ENCODE measurements around the gene SPATS2.
A peak's percentile ranks its signal among the peaks of the same experiment; 100 is the strongest.

Gene SPATS2

DNA sequence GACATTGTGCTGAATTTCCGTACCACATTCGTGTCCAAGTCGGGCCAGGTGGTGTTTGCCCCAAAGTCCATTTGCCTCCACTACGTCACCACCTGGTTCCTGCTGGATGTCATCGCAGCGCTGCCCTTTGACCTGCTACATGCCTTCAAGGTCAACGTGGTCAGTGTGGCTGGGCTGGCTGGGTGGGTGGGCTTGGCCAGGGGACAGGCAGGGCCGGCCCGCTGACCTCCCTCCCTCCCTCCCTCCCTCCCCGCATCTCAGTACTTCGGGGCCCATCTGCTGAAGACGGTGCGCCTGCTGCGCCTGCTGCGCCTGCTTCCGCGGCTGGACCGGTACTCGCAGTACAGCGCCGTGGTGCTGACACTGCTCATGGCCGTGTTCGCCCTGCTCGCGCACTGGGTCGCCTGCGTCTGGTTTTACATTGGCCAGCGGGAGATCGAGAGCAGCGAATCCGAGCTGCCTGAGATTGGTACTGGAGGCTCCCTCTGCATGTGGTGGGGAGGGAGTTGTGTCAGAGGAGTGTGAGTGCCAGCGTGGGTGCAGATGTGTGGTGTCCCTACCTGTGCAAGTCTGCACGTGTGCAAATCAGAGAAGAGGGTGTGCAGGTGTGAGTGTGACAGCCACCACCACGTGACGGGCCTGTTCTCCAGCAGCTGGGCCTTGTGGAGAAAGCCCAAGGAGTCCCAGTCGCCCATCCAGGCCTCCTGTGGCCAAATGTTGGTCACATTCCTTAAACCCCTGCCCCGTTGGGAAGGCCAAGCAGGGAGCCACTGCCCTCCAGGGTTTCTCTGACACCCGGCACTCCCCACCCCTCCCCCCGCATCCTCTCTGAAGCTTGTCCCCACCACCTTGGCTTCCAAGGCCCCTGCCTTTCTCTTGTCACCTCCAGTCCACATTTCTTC is 176.9 kb downstream of the SPATS2 start:
- ATAC-seq: no peak

DNA sequence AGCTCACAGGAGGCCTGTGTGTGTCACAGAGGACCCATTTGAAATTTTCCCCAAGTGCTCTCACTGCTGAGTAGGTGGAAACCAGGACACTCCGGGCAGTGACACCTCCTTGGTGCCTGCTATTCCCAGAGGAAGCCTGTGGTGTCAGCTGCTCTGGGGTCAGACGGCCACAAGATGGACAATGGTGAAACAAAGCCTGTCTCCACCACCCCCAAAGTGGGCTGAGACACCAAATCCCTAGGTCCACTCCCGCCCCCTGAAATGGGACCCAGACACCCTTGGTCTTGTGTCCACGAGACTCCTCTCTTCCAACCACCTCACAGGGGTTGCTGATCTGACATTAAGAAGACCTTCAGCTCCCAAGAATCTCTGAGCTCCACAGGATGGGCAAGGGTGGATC is 178.6 kb downstream of the SPATS2 start:
- ATAC-seq: no peak

DNA sequence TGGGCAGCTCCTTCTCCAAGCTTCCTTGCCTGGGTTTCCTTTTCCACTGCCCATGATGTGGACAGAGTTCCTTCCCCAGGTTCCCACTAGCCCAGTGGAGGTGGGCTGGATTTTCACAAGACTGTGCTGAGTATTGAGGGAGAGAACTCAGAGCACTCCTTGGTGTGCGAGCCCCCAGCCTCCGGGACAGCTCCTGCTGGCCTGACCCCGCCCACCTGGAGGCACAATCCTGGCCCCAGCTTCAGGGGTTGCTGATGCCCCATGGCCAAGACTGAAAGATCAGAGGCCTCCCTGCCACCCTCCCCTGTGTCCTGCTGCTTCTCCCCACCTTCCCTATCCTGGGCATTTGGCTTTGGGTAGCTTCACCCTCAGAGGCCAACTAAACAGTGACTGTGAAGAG is 179.2 kb downstream of the SPATS2 start:
- ATAC-seq: no peak

DNA sequence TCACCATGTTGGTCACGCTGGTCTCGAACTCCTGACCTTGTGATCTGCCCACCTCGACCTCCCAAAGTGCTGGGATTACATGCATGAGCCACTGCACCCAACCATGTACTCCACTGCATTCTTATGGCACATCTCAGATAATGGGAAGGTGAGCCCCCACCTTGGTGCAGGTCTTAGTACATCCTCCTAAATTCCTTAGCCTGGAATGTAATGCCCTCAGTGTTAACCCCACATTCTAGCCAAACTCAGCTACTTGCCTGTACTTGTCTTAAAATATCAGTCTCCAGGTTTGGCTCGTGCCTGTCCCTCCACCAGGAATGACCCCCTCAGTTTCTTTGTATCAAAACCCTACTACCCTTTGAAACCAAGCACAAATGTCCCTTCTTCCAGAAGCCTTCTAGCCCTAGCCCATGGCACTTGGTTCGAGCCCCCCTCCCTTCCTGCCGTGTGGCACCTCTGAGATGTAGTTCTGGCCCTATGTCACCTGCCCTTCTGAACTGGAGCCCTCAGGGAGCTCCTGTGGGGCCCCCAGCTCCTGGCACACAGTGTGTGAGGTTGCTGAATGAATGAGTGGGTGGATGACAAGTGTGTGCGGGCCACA is 179.9 kb downstream of the SPATS2 start:
- ATAC-seq: no peak

DNA sequence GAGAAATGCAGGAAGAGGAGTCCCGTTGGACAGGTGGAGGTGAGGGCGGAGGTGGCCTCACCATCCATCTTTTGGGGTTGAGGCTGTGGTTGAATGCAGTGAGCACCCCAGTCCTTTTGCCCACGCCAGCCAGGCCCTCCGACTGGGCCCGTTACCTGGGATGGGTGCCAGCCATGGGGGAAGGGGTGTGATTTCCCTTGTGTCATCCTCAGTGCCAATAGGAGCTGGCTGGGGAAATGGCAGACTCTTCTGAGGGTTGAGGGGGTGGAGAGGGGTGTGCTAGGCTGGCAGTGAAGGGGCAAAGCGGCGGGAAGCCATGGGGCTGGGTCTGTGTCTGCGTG is 181.2 kb downstream of the SPATS2 start:
- ATAC-seq: no peak

DNA sequence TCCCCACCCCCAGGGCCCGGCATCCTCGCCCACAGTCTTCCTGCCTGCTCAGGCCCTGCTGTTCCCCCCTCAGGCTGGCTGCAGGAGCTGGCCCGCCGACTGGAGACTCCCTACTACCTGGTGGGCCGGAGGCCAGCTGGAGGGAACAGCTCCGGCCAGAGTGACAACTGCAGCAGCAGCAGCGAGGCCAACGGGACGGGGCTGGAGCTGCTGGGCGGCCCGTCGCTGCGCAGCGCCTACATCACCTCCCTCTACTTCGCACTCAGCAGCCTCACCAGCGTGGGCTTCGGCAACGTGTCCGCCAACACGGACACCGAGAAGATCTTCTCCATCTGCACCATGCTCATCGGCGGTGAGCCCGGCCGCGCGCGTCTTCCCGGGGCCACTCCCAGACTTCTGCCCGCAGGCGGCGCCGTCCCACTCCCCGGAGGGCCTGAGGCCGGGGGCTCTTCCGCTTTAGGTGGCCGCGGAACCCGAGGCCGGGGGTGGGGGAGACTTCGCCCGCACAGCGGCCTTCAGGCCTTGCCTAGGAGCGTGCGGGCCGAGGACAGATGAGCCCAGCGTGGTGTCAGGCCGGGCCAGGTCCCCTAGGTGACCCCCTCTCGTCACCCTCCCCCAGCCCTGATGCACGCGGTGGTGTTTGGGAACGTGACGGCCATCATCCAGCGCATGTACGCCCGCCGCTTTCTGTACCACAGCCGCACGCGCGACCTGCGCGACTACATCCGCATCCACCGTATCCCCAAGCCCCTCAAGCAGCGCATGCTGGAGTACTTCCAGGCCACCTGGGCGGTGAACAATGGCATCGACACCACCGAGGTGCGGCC is 181.8 kb downstream of the SPATS2 start:
- ATAC-seq: peak; percentile 32 to 36

DNA sequence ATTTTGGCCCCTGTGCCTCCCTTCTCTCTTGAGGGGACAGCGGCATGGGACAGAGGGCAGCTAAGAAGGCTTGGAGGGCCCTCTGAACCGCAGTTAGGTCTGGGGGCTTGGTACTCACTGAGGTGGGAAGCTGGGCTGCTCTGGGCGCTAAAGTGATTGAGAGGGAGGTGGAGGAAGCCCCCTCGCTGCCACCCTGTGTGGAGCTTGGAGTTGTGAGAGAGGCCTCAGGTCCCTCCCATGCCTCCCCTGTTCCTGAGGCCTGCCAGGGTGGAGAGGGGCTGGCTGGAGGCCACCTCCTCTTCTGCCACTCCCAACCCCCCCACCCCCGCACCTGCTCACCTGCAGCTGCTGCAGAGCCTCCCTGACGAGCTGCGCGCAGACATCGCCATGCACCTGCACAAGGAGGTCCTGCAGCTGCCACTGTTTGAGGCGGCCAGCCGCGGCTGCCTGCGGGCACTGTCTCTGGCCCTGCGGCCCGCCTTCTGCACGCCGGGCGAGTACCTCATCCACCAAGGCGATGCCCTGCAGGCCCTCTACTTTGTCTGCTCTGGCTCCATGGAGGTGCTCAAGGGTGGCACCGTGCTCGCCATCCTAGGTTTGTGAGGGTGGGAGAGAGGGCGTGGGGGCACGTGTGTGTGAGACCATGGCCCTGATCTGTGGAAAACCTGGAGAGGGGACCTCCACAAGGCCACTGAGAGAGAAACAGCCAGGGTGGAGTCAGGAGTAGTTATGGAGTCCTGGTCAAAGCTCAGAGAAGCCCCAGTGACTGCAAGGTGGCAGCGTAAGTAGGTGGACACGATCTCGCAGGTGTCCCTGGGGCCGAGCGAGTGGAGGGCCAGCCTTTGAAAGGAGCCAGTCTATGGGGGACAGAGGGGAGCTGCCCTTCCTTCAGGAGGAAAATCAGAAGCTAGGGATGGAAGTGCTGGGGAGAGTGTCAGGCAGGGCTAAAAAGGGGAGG is 182.8 kb downstream of the SPATS2 start:
- ATAC-seq: no peak

DNA sequence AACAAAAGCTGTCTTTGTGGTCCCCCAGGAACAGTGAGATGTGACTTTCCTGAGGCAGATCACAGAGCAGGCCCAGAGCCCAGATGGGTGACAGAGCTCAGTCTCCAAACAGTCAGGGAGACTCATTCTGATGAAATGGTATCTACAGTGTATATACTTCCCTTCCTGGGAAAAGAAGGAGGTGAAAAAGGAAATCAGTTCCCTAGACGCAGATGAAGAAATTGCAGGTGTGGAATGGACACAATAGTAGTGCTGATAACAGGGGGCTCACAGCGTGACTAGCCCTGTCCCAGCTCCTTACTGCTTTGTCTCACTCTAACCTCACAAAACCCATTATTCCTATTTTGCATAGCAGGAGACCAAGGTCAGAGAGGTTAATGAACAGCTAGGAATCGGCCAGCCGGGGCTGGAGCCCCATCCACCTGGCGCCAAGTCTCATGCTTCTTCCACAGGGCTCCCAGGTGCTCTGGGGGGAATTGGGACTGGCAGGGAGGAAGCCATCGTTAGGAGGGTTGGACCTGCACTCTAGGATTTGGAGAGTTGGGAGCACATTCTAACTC is 183.5 kb downstream of the SPATS2 start:
- no peak for ATAC-seq

DNA sequence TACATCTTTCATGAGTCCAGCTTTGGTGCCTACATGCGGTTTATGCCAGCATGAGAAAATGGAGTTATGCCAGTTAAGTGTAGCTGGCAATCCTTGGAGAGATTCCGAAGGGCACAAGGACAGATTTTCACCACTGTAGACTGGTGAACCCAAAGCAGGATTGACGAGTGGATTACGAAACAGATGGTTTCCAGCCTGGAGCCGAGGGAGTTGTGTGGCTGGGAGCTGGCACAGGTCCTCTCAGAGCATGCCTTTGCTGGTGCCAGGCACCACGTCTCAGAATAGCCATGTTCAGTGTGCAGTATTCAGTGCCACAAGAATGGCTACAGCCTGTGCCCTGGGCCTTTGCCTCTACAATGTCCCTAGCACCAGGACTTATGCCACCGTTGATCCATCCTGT is 184.8 kb downstream of the SPATS2 start:
- no peak for ATAC-seq

DNA sequence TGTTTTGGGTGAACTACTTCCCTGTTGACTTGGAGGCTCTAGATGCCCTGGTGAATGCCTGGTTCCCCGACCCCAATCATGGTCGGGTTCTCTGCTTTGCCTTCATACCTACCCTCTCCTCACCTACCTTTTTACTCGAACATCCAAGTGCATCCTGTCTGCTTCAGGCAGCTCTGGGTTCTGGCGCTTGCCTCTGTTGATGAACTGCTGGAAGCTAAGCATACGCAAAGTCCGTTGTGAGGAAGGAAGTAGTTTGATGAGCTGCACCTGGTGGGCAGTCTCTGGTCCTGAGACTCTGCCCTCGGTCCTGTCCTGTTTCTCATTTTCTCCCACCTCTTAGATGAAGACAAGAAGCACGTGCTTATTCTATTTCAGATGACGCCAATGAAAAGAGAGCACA is 185.2 kb downstream of the SPATS2 start:
- no peak for ATAC-seq

DNA sequence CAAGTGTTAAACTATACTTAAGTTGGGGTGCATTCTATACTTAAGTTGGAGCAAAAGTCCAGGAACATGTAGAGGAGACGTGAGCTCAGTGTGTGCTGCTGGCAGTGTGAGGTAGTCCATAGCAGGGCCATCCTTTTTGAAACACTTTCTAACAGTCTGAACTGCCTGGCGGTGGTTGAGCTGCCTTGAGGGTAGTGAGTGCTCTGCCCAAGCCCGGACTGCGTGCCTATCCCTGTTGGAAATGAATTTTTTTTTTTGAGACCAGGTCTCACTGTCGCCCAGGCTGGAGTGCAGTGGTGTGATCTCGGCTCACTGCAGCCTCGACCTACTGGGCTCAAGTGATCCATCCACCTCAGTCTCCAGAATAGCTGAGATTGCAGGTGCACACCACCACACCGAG is 185.6 kb downstream of the SPATS2 start:
- ATAC-seq: no peak

DNA sequence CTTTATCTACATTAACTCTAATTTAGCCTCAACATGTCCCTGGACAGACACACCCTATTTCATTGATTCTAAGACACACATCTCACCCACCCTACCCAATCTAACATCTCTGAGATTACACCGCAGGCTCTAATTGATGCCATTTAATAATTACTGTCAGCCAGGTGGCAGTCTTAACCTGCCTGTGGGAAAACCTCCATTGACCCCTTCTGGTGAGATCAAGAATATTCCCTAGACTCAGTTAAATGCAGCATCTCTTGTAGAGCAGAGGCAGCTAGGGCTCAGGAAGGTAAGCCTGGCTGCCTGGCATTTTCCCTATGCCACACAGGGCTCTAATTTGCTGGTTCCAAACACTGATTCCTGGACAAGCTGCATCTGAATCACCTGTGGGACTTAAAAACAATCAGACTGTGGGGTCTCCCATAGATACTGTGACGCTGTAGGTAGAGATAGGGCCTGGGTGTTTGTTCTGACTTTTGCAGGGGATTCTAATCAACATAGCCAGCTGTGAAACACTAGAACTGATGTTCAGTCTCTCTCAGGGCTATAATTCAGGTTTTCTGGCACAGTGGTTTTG is 186.3 kb downstream of the SPATS2 start:
- peak; percentile 37 to 44 for ATAC-seq

DNA sequence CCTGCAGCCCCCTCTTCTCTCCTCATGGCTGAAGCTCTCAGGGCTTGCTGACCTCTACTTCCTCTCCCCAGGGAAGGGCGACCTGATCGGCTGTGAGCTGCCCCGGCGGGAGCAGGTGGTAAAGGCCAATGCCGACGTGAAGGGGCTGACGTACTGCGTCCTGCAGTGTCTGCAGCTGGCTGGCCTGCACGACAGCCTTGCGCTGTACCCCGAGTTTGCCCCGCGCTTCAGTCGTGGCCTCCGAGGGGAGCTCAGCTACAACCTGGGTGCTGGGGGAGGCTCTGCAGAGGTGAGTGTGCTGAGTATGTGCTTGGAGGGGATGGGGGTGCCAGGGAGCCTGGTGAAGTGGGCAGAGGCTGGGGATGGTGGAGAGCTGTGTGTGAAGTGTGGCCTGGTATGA is 187.0 kb downstream of the SPATS2 start:
- ATAC-seq: no peak

DNA sequence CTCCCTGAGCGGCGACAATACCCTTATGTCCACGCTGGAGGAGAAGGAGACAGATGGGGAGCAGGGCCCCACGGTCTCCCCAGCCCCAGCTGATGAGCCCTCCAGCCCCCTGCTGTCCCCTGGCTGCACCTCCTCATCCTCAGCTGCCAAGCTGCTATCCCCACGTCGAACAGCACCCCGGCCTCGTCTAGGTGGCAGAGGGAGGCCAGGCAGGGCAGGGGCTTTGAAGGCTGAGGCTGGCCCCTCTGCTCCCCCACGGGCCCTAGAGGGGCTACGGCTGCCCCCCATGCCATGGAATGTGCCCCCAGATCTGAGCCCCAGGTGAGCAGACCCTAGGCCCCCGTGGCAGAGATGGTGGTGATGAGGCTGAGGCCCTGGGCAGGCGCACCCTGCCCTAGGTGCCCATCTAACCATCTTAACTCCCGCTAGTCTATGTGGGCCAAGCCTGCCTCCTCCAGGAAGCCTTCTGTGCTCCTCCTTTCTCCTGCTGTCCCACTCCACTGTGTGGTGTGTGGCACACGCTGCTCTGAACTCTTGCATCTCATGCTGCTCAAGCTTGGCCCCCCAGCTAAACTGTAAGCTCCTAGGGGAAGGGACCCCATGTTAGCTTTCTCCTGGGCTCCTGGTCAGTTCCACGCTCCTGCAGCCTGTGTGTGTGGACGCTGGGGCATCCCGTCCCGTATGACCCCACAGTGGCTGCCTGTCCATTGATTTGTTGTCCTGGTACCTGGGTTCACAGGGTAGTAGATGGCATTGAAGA is 188.5 kb downstream of the SPATS2 start:
- no peak for ATAC-seq

DNA sequence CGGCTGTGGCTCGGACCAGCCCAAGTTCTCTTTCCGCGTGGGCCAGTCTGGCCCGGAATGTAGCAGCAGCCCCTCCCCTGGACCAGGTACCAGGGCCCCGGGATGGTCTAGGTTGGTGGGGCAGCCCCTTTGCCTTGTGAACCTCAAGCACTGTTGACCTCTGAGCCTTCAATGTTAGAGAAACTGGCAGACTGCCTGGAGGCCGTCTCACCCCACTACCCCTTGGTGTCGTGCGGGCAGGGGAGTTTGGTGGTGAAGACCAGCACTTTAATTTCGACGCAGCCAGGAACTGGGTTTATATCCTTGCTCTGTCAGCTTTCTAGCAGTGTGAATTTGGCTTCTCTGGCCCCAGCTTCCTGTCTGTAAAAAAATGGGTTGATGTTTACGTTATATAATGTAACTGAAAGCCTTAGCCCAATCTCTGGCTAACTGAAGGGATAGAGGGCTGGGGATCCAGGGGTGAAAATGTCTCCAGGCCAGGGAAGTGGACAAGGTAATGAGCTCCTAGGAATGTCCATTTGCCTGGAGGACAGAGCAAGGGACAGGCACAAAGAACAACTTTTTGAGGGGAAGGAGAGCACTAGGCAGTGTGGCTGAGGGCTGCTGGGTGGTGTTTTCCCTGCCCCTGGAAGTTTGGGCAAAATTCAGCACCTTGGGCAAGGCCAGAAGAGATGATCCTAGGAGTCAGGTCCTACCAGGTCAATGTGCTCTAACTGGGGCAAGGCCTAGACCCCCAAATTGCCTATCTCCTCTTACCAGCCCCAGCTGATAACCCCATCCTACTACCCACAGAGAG is 189.3 kb downstream of the SPATS2 start:
- no peak for ATAC-seq

DNA sequence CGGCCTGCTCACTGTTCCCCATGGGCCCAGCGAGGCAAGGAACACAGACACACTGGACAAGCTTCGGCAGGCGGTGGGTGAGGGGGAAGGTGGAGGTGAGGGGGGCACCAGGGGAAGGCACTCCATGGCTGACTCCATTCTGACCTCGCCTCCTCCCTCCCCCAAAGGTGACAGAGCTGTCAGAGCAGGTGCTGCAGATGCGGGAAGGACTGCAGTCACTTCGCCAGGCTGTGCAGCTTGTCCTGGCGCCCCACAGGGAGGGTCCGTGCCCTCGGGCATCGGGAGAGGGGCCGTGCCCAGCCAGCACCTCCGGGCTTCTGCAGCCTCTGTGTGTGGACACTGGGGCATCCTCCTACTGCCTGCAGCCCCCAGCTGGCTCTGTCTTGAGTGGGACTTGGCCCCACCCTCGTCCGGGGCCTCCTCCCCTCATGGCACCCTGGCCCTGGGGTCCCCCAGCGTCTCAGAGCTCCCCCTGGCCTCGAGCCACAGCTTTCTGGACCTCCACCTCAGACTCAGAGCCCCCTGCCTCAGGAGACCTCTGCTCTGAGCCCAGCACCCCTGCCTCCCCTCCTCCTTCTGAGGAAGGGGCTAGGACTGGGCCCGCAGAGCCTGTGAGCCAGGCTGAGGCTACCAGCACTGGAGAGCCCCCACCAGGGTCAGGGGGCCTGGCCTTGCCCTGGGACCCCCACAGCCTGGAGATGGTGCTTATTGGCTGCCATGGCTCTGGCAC is 190.1 kb downstream of the SPATS2 start:
- ATAC-seq: no peak

DNA sequence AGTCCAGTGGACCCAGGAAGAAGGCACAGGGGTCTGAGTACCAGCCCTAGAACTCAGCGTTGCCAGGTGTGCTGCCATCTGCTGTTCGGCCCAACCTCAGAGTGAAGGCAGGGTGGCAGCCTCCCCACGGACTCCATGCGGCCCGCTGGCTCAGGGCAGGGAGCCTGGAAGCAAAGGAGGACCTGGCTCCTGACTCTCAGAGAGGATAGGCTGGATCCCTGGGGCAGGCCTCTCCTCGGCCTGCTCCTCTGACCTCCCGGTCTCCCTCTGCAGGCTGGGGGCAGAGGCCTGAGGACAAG is 190.6 kb downstream of the SPATS2 start:
- no peak for ATAC-seq

DNA sequence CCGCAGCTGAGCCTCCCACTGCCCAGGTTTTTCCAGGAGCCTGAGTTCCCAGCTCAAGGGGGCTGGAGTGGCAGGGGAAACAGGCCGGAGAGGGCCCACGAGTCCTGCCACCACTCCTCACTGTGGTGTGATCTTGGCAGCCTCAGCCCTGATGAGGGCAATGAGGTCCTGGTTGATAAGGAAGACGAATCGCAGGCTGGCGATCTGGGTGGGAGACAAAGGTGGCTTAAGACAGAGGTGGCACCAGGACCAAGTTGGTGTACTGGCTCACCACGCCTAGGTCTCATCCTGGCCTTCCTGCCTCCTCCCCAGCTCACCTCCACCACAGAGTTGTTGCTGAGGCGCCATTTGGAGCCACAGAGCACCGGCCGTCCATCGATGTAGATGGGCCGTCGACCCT is 191.3 kb downstream of the SPATS2 start:
- ATAC-seq: no peak

DNA sequence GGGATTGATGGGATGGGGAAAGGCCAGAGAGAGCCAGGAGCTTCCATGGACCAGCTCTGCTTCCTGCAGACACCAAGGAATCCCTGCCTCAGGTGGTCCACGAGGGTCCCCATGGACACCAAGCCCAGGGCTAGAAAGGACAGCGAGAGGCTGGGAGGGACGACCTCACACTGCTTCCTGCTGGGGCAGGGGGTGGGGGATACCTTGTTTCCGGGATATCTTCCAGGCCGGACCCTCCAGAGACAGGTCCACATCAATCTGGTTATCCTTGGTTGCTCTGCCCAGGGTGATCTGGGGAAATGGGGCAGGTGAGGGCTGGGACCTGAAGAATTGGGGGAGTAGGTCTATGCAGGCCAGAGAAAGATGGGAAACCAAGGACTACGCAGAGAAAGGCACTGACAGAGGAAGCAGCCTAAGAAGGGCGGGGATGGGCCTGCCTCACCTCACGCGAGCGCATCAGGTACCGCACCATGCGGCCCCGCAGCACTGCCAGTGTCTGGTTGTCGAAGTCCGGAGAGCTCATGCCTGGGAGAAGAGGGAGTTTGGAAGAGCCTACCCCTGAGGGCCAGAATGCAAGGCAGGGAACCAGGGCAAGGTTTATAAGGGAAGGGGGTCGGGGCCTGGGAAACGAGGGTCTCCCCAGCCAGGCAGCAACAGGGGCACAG is 191.9 kb downstream of the SPATS2 start:
- ATAC-seq: no peak

Measured in activated CD4-positive, CD25-positive, alpha-beta regulatory T cell treated with anti-CD3 and anti-CD28 coated beads, Interleukin-2, amount 50 U/mL, for 24 hours (primary cell).